Neural progenitor cell (in vitro differentiated cells): ENCODE measurements around the gene ACER1. TPM values are rescaled to one million over a fixed set of nuclear protein-coding genes. Genes with fewer than 3 reads are reported as not detected.

Experiments
- DNase-seq: peaks from one replicate; pipeline ENCODE4 v3.0.0-alpha.2; 2016; ENCODE audit warnings: low spot score
- H2AFZ ChIP-seq: fragments of 200-600 bp; sonication (generic); replicated peaks from 2 replicates; pipeline ENCODE4 v1.6.1; 2016; ENCODE audit warnings: antibody characterized with exemption
- H3F3A ChIP-seq: fragments of 200-600 bp; sonication (generic); 2 replicates; pipeline ENCODE4 v1.6.1; 2016; ENCODE audit warnings: antibody characterized with exemption, low read depth
- H3K27ac ChIP-seq: fragments of 200-600 bp; sonication (generic); 2 replicates; pipeline ENCODE4 v1.5.1; 2016; ENCODE audit warnings: mild to moderate bottlenecking
- H3K27me3 ChIP-seq: fragments of 200-600 bp; sonication (generic); 2 replicates; pipeline ENCODE4 v1.6.1; 2016; ENCODE audit warnings: mild to moderate bottlenecking, moderate library complexity
- H3K36me3 ChIP-seq: fragments of 200-600 bp; sonication (generic); 2 replicates; pipeline ENCODE4 v1.5.1; 2016
- H3K4me1 ChIP-seq: fragments of 200-600 bp; sonication (generic); 2 replicates; pipeline ENCODE4 v1.6.1; 2016; ENCODE audit warnings: mixed run types
- H3K4me2 ChIP-seq: fragments of 200-600 bp; sonication (generic); 2 replicates; pipeline ENCODE4 v1.6.1; 2016
- H3K4me3 ChIP-seq: fragments of 200-600 bp; sonication (generic); 2 replicates; pipeline ENCODE4 v1.5.1; 2016
- H3K79me2 ChIP-seq: fragments of 200-600 bp; sonication (generic); 2 replicates; pipeline ENCODE4 v1.6.1; 2016; ENCODE audit warnings: low read depth
- H3K9ac ChIP-seq: fragments of 200-600 bp; sonication (generic); 2 replicates; pipeline ENCODE4 v1.6.1; 2016
- H3K9me3 ChIP-seq: fragments of 200-600 bp; sonication (generic); 2 replicates; pipeline ENCODE4 v1.5.1; 2016; ENCODE audit warnings: low read depth
- H4K20me1 ChIP-seq: fragments of 200-600 bp; sonication (generic); 2 replicates; pipeline ENCODE4 v1.6.1; 2016; ENCODE audit warnings: low read depth
- H3K27ac Mint-ChIP-seq: 3 replicates; pipeline ENCODE4 v1.8.0; 2021; ENCODE audit warnings: mixed read lengths
- H3K27me3 Mint-ChIP-seq: 2 replicates; pipeline ENCODE4 v1.8.0; 2022; ENCODE audit warnings: low read depth, mild to moderate bottlenecking, inconsistent platforms, moderate library complexity, mixed read lengths; ENCODE audit not compliant: insufficient read depth
- H3K36me3 Mint-ChIP-seq: 3 replicates; pipeline ENCODE4 v1.8.0; 2021; ENCODE audit warnings: mixed read lengths
- H3K4me1 Mint-ChIP-seq: 3 replicates; pipeline ENCODE4 v1.8.0; 2021; ENCODE audit warnings: mixed read lengths
- H3K4me3 Mint-ChIP-seq: 3 replicates; pipeline ENCODE4 v1.8.0; 2021; ENCODE audit warnings: mild to moderate bottlenecking, moderate library complexity, mixed read lengths
- H3K9me3 Mint-ChIP-seq: 3 replicates; pipeline ENCODE4 v1.8.0; 2020; ENCODE audit warnings: mixed read lengths
- CTCF ChIP-seq: fragments of 200-600 bp; sonication (generic); IDR thresholded peaks from 2 replicates; pipeline ENCODE4 v1.5.1; 2017; ENCODE audit warnings: antibody characterized with exemption, mild to moderate bottlenecking
- EZH2 ChIP-seq: fragments of 200-600 bp; sonication (generic); IDR thresholded peaks from 2 replicates; pipeline ENCODE4 v1.6.1; 2017; ENCODE audit warnings: antibody characterized with exemption, mild to moderate bottlenecking, moderate library complexity
- EZH2phosphoT487 ChIP-seq: fragments of 200-600 bp; sonication (generic); IDR thresholded peaks from 2 replicates; pipeline ENCODE4 v1.6.1; 2017; ENCODE audit warnings: antibody characterized with exemption
- total RNA-seq: library from RNA; depleted of rRNA; stranded (reverse); fragments of >200 nt; gene quantifications from 2 replicates; pipeline ENCODE4 v1.2.3, GENCODE V29; 2015; ENCODE audit warnings: low replicate concordance

ACER1 gene
- total RNA-seq, 1 donor from 2014 or later = not detected

DNA sequence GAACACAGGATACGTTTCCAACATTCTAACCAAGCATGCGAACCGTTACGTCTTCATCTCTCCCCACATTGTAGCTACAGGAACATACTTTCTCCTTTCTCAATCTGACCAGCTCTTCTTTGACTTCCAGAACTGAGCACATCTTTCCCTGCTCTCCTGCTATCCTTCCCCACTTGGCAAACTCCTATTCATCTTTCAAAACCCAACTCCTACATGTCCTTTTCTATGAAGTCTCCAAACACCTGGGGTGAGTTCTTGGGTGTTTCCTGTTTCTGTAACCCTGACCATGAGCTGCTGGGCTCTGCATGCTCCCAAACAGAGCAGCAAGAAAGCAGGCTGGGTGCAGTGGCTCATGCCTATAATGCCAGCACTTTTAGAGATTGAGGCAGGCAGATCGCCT lies 6.6 kb downstream of the ACER1 start:
- no peak overlapping the region for H2AFZ ChIP-seq
- H3K27ac ChIP-seq = no peak overlapping the region
- H3K4me1 ChIP-seq = no peaks in the 10 kb centered on the region
- no peaks in the 10 kb centered on the region for H3K9me3 ChIP-seq
- H3K9ac ChIP-seq = no peak overlapping the region
- no peaks in the 10 kb centered on the region for H3K79me2 ChIP-seq
- H4K20me1 ChIP-seq = no peaks in the 10 kb centered on the region
- H3K36me3 ChIP-seq = no peaks in the 10 kb centered on the region
- H3K4me2 ChIP-seq = no peak overlapping the region
- no peak for TF ChIP-seq EZH2
- no peak for TF ChIP-seq CTCF
- TF ChIP-seq EZH2phosphoT487 = no peak
- H3F3A ChIP-seq = no peaks in the 10 kb centered on the region
- Mint-ChIP-seq H3K9me3 (peaks cover 4% of the 10 kb centered on the region), H3K4me3 (no peak overlapping the region), H3K27me3 (peaks cover 11% of the 10 kb centered on the region), H3K4me1 (no peaks in the 10 kb centered on the region), H3K27ac (no peak overlapping the region), H3K36me3 (no peaks in the 10 kb centered on the region)
- no peak for DNase-seq
- H3K27me3 ChIP-seq = no peaks in the 10 kb centered on the region
- H3K4me3 ChIP-seq = no peak overlapping the region

DNA sequence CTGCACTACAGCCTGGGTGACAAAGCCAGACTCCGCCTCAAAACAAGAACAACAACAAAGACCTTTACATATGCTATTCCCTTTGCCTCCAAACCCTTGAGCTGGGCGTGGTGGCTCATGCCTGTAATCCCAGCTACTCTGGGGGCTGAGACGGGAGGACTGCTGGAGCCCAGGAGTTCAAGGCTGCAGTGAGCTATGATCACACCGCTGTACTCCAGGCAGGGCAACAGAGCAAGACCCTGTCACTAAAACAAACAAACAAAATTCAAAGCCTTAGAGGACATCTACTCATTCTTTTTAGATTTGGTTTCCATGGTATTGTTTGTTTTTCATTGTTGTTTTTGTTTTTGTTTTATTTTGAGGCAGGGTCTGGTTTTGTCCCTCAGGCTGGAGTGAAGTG lies 7.8 kb downstream of the ACER1 start:
- Histone ChIP-seq H3K9me3 (no peaks in the 10 kb centered on the region), H3K4me1 (no peaks in the 10 kb centered on the region), H3K79me2 (no peaks in the 10 kb centered on the region), H3F3A (no peaks in the 10 kb centered on the region), H3K4me2 (no peak overlapping the region), H4K20me1 (no peaks in the 10 kb centered on the region), H3K27ac (no peak overlapping the region), H3K36me3 (no peaks in the 10 kb centered on the region), H3K4me3 (no peak overlapping the region), H3K27me3 (no peaks in the 10 kb centered on the region), H3K9ac (no peak overlapping the region), H2AFZ (no peak overlapping the region)
- no peaks in the 10 kb centered on the region for H3K36me3 Mint-ChIP-seq
- no peak overlapping the region for H3K4me3 Mint-ChIP-seq
- no peaks in the 10 kb centered on the region for H3K4me1 Mint-ChIP-seq
- peaks cover 4% of the 10 kb centered on the region for H3K9me3 Mint-ChIP-seq
- no peak for TF ChIP-seq EZH2
- no peak for DNase-seq
- no peak overlapping the region for H3K27ac Mint-ChIP-seq
- peaks cover 13% of the 10 kb centered on the region for H3K27me3 Mint-ChIP-seq

GRCh38 chr19:6324757-6325156 lies 8.7 kb downstream of the ACER1 start:
- H3K9ac ChIP-seq = no peak overlapping the region
- H3K4me1 ChIP-seq = no peaks in the 10 kb centered on the region
- H3F3A ChIP-seq = no peaks in the 10 kb centered on the region
- H3K27me3 ChIP-seq = no peaks in the 10 kb centered on the region
- H3K4me1 Mint-ChIP-seq = no peaks in the 10 kb centered on the region
- no peaks in the 10 kb centered on the region for H4K20me1 ChIP-seq
- H3K36me3 ChIP-seq = no peaks in the 10 kb centered on the region
- TF ChIP-seq CTCF (no peak), EZH2 (no peak), EZH2phosphoT487 (no peak)
- no peak overlapping the region for H3K4me3 ChIP-seq
- H3K4me3 Mint-ChIP-seq = no peak overlapping the region
- H3K79me2 ChIP-seq = no peaks in the 10 kb centered on the region
- peaks cover 4% of the 10 kb centered on the region for H3K9me3 Mint-ChIP-seq
- no peak overlapping the region for H2AFZ ChIP-seq
- no peak for DNase-seq
- H3K27ac Mint-ChIP-seq = no peak overlapping the region
- no peak overlapping the region for H3K4me2 ChIP-seq
- no peak overlapping the region for H3K27ac ChIP-seq
- peaks cover 14% of the 10 kb centered on the region for H3K27me3 Mint-ChIP-seq
- no peaks in the 10 kb centered on the region for H3K36me3 Mint-ChIP-seq
- no peaks in the 10 kb centered on the region for H3K9me3 ChIP-seq

DNA sequence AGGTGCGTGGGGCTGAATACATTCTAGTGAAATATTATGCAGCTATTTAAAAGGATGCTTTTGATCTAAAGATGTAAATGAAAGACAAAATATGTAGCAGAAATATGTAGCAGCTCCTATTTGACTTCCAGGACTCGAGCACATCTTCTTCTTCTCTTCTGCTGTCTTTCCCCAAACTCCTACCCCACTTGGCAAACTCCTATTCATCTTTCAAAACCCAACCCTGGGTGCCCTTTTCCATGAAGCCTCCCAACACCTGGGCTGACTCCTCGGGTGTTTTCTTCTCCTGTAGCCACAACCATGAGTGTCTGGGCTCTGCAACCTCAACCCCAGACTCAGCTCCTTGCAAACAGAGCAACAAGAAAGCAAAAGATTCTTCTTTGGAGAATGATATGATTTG lies 11.1 kb downstream of the ACER1 start:
- Histone ChIP-seq H2AFZ (no peak overlapping the region), H3K36me3 (no peaks in the 10 kb centered on the region), H3K4me3 (no peak overlapping the region), H3K4me1 (no peaks in the 10 kb centered on the region), H4K20me1 (no peaks in the 10 kb centered on the region), H3K4me2 (no peak overlapping the region), H3K9me3 (no peaks in the 10 kb centered on the region), H3K27me3 (no peaks in the 10 kb centered on the region), H3K27ac (no peak overlapping the region), H3K79me2 (no peaks in the 10 kb centered on the region), H3K9ac (no peak overlapping the region), H3F3A (no peaks in the 10 kb centered on the region)
- TF ChIP-seq CTCF = no peak
- TF ChIP-seq EZH2 = no peak
- TF ChIP-seq EZH2phosphoT487 = no peak
- Mint-ChIP-seq H3K4me3 (no peak overlapping the region), H3K36me3 (no peaks in the 10 kb centered on the region), H3K27ac (no peak overlapping the region), H3K27me3 (peaks cover 15% of the 10 kb centered on the region), H3K4me1 (no peaks in the 10 kb centered on the region), H3K9me3 (peaks cover 4% of the 10 kb centered on the region)
- no peak for DNase-seq
